MM.1S (cell line): ENCODE measurements around the gene VCL.
"Not testable (repeated sequence)": the region's sequence is repeated elsewhere in the genome, so short reads cannot be mapped to it uniquely, and the experiment has no call there.

ENCODE experiments used
- DNase-seq: peaks from one replicate; pipeline ENCODE4 v3.0.0-alpha.2; 2015
- H2AFZ ChIP-seq: fragments of 300-600 bp; sonication (generic); 2 replicates; pipeline ENCODE4 v1.6.0; 2016; ENCODE audit warnings: antibody characterized with exemption, low read length
- H3F3A ChIP-seq: fragments of 300-600 bp; sonication (generic); 2 replicates; pipeline ENCODE4 v1.6.1; 2016; ENCODE audit warnings: mild to moderate bottlenecking, antibody characterized with exemption, low read length, moderate library complexity, mixed read lengths; ENCODE audit not compliant: insufficient read depth
- H3K27ac ChIP-seq: fragments of 300-600 bp; sonication (generic); 2 replicates; pipeline ENCODE4 v1.5.1; 2016; ENCODE audit warnings: mild to moderate bottlenecking, low read length
- H3K27me3 ChIP-seq: fragments of 300-600 bp; sonication (generic); replicated peaks from 2 replicates; pipeline ENCODE4 v1.6.0; 2016; ENCODE audit warnings: low read length; ENCODE audit not compliant: insufficient read depth
- H3K36me3 ChIP-seq: fragments of 300-600 bp; sonication (generic); replicated peaks from 2 replicates; pipeline ENCODE4 v1.6.1; 2016; ENCODE audit warnings: mild to moderate bottlenecking, low read length, mixed read lengths; ENCODE audit not compliant: insufficient read depth
- H3K4me1 ChIP-seq: fragments of 300-600 bp; sonication (generic); 2 replicates; pipeline ENCODE4 v1.6.1; 2016; ENCODE audit warnings: low read length, mixed read lengths
- H3K4me2 ChIP-seq: fragments of 300-600 bp; sonication (generic); 2 replicates; pipeline ENCODE4 v1.6.0; 2016; ENCODE audit warnings: low read depth, low read length
- H3K4me3 ChIP-seq: fragments of 300-600 bp; sonication (generic); 2 replicates; pipeline ENCODE4 v1.5.1; 2016; ENCODE audit warnings: low read length, mixed read lengths
- H3K79me2 ChIP-seq: fragments of 300-600 bp; sonication (generic); 2 replicates; pipeline ENCODE4 v1.6.1; 2016; ENCODE audit warnings: mixed run types, low read length, mixed read lengths
- H3K9ac ChIP-seq: fragments of 300-600 bp; sonication (generic); 2 replicates; pipeline ENCODE4 v1.6.1; 2016; ENCODE audit warnings: low read length, mixed read lengths
- H3K9me2 ChIP-seq: fragments of 300-600 bp; sonication (generic); replicated peaks from 2 replicates; pipeline ENCODE4 v1.6.1; 2016; ENCODE audit warnings: mild to moderate bottlenecking, low read length, mixed read lengths; ENCODE audit not compliant: insufficient read depth
- H3K9me3 ChIP-seq: fragments of 300-600 bp; sonication (generic); replicated peaks from 2 replicates; pipeline ENCODE4 v1.6.1; 2016; ENCODE audit warnings: mild to moderate bottlenecking, low read length, mixed read lengths; ENCODE audit not compliant: insufficient read depth
- H4K20me1 ChIP-seq: fragments of 300-600 bp; sonication (generic); 2 replicates; pipeline ENCODE4 v1.6.1; 2016; ENCODE audit warnings: mild to moderate bottlenecking, low read length, moderate library complexity, mixed read lengths; ENCODE audit not compliant: insufficient read depth
- CTCF ChIP-seq: fragments of 300-600 bp; sonication (generic); IDR thresholded peaks from 2 replicates; pipeline ENCODE4 v1.5.1; 2016; ENCODE audit warnings: antibody characterized with exemption, low read length, mixed read lengths
- EZH2 ChIP-seq: fragments of 300-600 bp; sonication (generic); optimal IDR thresholded peaks from 2 replicates; pipeline ENCODE3; 2017; ENCODE audit warnings: low read depth, mild to moderate bottlenecking, antibody characterized with exemption, low read length, mixed read lengths
- EZH2phosphoT487 ChIP-seq: fragments of 300-600 bp; sonication (generic); IDR thresholded peaks from 2 replicates; pipeline ENCODE4 v1.6.1; 2018; ENCODE audit warnings: antibody characterized with exemption, low read length

VCL gene

GRCh38 chr10:74013004-74013403 lies 15.1 kb downstream of the VCL start:
- Histone ChIP-seq H3K4me2 (no peak overlapping the region), H2AFZ (no peak overlapping the region), H3K9ac (no peak overlapping the region), H3K27ac (no peak overlapping the region), H3K27me3 (peaks cover 8% of the 10 kb centered on the region; the same call in 1 of the 2 replicates), H3K36me3 (no peaks in the 10 kb centered on the region), H3F3A (peaks cover 10% of the 10 kb centered on the region), H3K9me2 (no peaks in the 10 kb centered on the region), H4K20me1 (peaks cover 9% of the 10 kb centered on the region; the same call in 1 of the 2 replicates), H3K4me1 (peaks cover 21% of the 10 kb centered on the region), H3K4me3 (no peak overlapping the region), H3K9me3 (no peaks in the 10 kb centered on the region), H3K79me2 (no peaks in the 10 kb centered on the region)
- TF ChIP-seq EZH2 (no peak), CTCF (no peak), EZH2phosphoT487 (no peak)
- DNase-seq: no peak

- not testable (repeated sequence) for H3K27me3 ChIP-seq, DNase-seq, H3K36me3 ChIP-seq, H3K27ac ChIP-seq, H4K20me1 ChIP-seq, H3K4me2 ChIP-seq, H3K9me2 ChIP-seq, H2AFZ ChIP-seq, H3K9ac ChIP-seq, H3K79me2 ChIP-seq, H3K9me3 ChIP-seq, H3K4me3 ChIP-seq, H3F3A ChIP-seq
- peaks cover 11% of the 10 kb centered on the region for H3K4me1 ChIP-seq
Measured at GRCh38 chr10:74014574-74014973, 16.7 kb downstream of the VCL start.

- Histone ChIP-seq H3K9me3 (no peaks in the 10 kb centered on the region), H3K27me3 (no peaks in the 10 kb centered on the region), H3K4me1 (no peaks in the 10 kb centered on the region), H3K27ac (no peak overlapping the region), H3K9ac (no peak overlapping the region), H2AFZ (no peak overlapping the region), H3K4me2 (no peak overlapping the region), H3K4me3 (no peak overlapping the region), H3K9me2 (no peaks in the 10 kb centered on the region), H4K20me1 (no peaks in the 10 kb centered on the region), H3F3A (no peaks in the 10 kb centered on the region), H3K36me3 (no peaks in the 10 kb centered on the region), H3K79me2 (no peaks in the 10 kb centered on the region)
- TF ChIP-seq CTCF: no peak
- no peak for TF ChIP-seq EZH2
- TF ChIP-seq EZH2phosphoT487: no peak
- DNase-seq: no peak
Measured at GRCh38 chr10:74018241-74018640, 20.3 kb downstream of the VCL start.

- no peaks in the 10 kb centered on the region for H3K9me3 ChIP-seq
- no peaks in the 10 kb centered on the region for H3K9me2 ChIP-seq
- no peak overlapping the region for H3K9ac ChIP-seq
- no peaks in the 10 kb centered on the region for H3K4me1 ChIP-seq
- no peak overlapping the region for H3K4me2 ChIP-seq
- H3K36me3 ChIP-seq: no peaks in the 10 kb centered on the region
- DNase-seq: no peak
- no peak for TF ChIP-seq EZH2phosphoT487
- no peak for TF ChIP-seq EZH2
- TF ChIP-seq CTCF: no peak
- H3K27me3 ChIP-seq: no peaks in the 10 kb centered on the region
- H3K79me2 ChIP-seq: no peaks in the 10 kb centered on the region
- H3F3A ChIP-seq: no peaks in the 10 kb centered on the region
- no peak overlapping the region for H2AFZ ChIP-seq
- no peaks in the 10 kb centered on the region for H4K20me1 ChIP-seq
- H3K27ac ChIP-seq: no peak overlapping the region
- H3K4me3 ChIP-seq: no peak overlapping the region
Measured at GRCh38 chr10:74021248-74022055, 23.5 kb downstream of the VCL start.
